Stimulated activated naive B cell treated with anti-CD40 and anti-IgM and Interleukin-4, amounts not matched to agents 10 μg/mL and 1 μg/mL and 100 μg/mL, for 72 hours (primary cell): ENCODE data around the gene KCNMA1.

Experiments used
- ATAC-seq, 2 donors: fragments of 150-1000 bp; cut with Tn5 transposase; replicated peaks; 2 replicates each; pipeline ENCODE4 v1.10.0; 2021; ENCODE audit warnings: moderate library complexity in 1 of 2
- DNase-seq: peaks from one replicate; pipeline ENCODE4 v3.0.0; 2021
- H3K27ac Mint-ChIP-seq: one replicate; pipeline ENCODE4 v1.8.0; 2022; ENCODE audit warnings: mild to moderate bottlenecking, mixed read lengths
- H3K27me3 Mint-ChIP-seq, 2 donors: one replicate each; pipeline ENCODE4 v1.8.0; 2022; ENCODE audit warnings: mixed read lengths in 2 of 2
- H3K36me3 Mint-ChIP-seq, 2 donors: one replicate each; pipeline ENCODE4 v1.8.0; 2022; ENCODE audit warnings: mixed read lengths in 2 of 2, mild to moderate bottlenecking in 1 of 2
- H3K4me1 Mint-ChIP-seq, 2 donors: one replicate each; pipeline ENCODE4 v1.8.0; 2022; ENCODE audit warnings: mixed read lengths in 2 of 2, mild to moderate bottlenecking in 1 of 2
- H3K4me3 Mint-ChIP-seq, 2 donors: one replicate each; pipeline ENCODE4 v1.8.0; 2022; ENCODE audit warnings: mild to moderate bottlenecking in 2 of 2, mixed read lengths in 2 of 2, moderate library complexity in 1 of 2
- H3K9me3 Mint-ChIP-seq, 2 donors: one replicate each; pipeline ENCODE4 v1.8.0; 2022; ENCODE audit warnings: mixed read lengths in 2 of 2, mild to moderate bottlenecking in 1 of 2

Gene KCNMA1

DNA sequence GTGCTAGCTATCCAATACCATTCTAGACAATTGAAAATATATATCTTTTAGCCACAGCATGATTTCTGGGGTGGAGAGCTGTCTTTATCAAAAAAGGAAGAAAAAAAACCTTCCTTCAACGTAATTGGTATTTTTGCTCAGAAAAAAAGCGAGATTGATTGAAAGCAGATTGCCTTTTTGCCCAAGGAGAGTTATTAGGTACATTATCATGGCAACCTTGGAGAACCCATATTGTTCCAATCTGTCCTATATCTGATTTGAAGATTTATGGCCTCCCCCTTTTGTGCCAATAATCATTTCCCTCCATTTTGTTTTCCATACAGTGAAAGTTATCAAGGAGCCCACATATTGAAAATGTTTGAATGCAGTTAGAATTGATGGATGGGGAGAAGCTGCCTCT is 544.5 kb downstream of the KCNMA1 start:
- Mint-ChIP-seq H3K4me3 (no peak overlapping the region), H3K36me3 (no peaks in the 10 kb centered on the region), H3K9me3 (no peaks in the 10 kb centered on the region), H3K27me3 (peaks cover 0 to 11% of the 10 kb centered on the region in 2 donors), H3K4me1 (no peaks in the 10 kb centered on the region), H3K27ac (no peak overlapping the region)
- ATAC-seq (no peak), DNase-seq (no peak)

DNA sequence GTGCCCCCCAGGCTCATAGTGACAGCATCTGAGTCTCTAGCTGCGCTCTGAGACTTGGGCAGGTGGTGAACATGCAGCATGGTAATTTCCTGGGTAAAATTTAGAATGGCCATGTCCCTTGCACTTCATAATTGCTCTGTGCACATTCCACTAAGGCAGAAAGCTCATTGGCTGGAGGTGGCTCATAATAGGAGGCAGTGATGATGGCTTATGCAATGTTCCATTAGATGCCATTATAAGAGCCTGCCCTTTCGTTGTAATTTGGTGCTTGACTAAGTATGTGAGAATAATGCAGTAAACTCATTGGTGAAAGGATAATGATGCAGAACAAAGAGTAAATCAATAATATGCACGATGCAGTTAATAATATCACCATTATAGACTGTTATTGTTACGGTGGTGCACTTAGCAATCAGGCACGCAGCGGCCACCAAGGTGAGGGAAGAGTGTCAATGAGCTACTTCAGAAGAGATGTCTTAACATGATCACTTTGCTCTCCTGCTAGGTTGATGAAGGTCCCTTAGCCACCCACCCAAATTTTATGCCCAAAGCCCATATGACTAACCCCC is 545.9 kb downstream of the KCNMA1 start:
- no peak overlapping the region for H3K4me3 Mint-ChIP-seq
- no peak for DNase-seq
- H3K4me1 Mint-ChIP-seq = no peaks in the 10 kb centered on the region
- H3K27me3 Mint-ChIP-seq = peaks cover 0 to 5% of the 10 kb centered on the region in 2 donors
- H3K27ac Mint-ChIP-seq = no peak overlapping the region
- no peaks in the 10 kb centered on the region for H3K9me3 Mint-ChIP-seq
- no peaks in the 10 kb centered on the region for H3K36me3 Mint-ChIP-seq
- no peak for ATAC-seq

DNA sequence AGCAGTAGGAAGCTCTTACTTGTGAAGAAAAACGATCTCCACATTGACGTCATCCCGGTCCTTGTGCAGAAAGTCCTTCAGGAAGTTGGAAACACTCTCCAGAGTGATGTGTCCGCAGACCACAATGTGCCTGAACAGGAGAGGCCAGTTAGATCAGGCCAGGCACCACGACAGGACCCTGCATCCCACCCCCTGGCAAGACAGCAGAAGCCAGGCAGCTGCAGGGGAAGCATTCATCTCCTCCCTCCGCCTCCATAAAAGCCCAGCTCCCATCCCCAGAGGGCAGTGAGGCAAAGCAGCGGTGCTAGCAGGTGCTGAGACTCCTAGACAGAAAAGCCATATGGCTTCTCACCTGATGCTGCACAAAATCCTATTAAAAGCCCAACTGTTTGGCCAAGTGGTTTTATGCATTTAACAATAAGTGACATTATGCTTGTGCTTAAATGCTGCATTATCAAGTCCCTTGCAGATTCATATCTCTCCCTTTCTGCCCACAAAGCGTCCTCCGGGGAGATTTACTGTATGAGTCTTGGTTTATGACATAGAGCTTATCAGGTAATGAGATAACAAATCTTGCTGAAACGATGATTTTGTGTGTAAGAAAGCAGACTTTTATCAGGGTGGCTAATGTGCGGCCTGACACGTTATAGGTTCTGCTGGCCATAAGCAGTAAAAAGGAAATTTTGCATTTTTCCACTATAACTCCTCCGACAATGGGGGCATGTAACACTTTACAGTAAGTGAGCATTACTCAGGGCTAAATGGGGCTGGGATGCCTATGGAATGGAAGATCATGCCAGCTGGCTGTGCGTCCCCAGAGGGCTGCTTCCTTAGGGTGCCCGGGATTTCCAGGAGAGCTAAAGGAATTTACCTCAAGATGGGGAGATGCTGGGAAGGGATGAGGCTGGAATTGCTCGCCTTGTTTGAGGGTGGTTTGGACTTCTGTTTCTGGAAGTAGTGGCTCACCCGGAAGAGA is 546.9 kb downstream of the KCNMA1 start:
- no peak overlapping the region for H3K27ac Mint-ChIP-seq
- H3K36me3 Mint-ChIP-seq = no peaks in the 10 kb centered on the region
- no peaks in the 10 kb centered on the region for H3K4me1 Mint-ChIP-seq
- H3K4me3 Mint-ChIP-seq = no peak overlapping the region
- peaks cover 0 to 5% of the 10 kb centered on the region in 2 donors for H3K27me3 Mint-ChIP-seq
- DNase-seq (no peak), ATAC-seq (no peak)
- no peaks in the 10 kb centered on the region for H3K9me3 Mint-ChIP-seq

DNA sequence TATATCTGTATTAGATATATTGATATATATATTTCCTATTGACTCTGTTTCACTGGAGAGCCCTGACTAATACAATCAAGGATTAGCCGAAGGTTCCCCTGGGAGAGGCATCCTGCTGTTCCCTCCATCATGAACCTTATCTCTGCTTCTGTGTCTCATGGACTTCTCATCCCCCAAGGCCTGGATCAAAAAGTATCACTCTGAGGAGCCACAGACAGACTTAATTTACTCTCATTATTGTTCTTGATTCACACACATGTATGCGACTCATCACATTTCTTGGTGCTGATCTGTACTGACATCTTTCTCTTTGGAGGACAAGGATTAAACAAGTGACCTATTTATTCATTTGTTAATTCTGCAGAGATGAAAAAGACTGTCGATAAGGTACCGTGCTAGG is 550.2 kb downstream of the KCNMA1 start:
- no peaks in the 10 kb centered on the region for H3K9me3 Mint-ChIP-seq
- DNase-seq = no peak
- H3K36me3 Mint-ChIP-seq = no peaks in the 10 kb centered on the region
- no peaks in the 10 kb centered on the region for H3K27me3 Mint-ChIP-seq
- H3K4me3 Mint-ChIP-seq = no peak overlapping the region
- no peak for ATAC-seq
- no peaks in the 10 kb centered on the region for H3K4me1 Mint-ChIP-seq
- no peak overlapping the region for H3K27ac Mint-ChIP-seq

DNA sequence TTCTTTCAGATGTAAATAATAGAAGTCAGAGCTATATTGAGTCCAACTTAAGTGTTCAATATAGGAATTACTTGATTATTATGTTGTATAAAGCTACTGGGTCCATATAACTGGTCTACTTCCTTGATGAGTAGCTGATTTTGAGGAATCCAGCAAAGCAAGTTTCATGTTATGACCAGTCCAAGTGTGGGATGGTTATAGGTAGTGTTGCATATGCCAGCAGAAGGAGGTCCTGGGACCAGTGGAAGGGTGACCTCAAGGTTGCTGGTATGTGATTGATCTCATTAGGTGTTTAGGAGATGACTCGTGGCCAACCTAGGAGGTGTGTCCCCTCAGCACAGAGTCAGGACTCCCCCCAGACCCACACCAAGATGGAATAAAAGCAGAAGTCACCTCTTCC is 551.5 kb downstream of the KCNMA1 start:
- H3K36me3 Mint-ChIP-seq = no peaks in the 10 kb centered on the region
- no peaks in the 10 kb centered on the region for H3K27me3 Mint-ChIP-seq
- ATAC-seq (no peak), DNase-seq (no peak)
- no peak overlapping the region for H3K27ac Mint-ChIP-seq
- no peak overlapping the region for H3K4me3 Mint-ChIP-seq
- no peaks in the 10 kb centered on the region for H3K4me1 Mint-ChIP-seq
- H3K9me3 Mint-ChIP-seq = no peaks in the 10 kb centered on the region

DNA sequence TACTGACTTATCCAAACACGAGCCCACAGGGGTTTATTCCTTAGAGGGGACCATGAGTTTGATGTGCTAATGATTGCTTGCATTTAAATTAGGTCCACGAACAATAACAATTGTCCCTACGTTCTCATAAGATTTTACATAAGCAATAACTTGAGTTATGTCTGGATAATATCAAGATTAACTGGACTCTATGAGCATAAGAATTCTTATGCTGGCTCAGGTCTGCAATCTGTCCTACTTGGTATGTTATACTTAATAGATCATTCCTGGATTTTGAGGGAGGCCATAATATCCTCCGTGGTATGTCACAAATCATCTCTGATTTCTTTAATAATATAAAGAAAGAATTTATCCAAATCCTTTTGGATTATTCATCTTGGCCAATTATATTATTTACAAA is 552.3 kb downstream of the KCNMA1 start:
- H3K27me3 Mint-ChIP-seq = no peaks in the 10 kb centered on the region
- no peak overlapping the region for H3K27ac Mint-ChIP-seq

DNA sequence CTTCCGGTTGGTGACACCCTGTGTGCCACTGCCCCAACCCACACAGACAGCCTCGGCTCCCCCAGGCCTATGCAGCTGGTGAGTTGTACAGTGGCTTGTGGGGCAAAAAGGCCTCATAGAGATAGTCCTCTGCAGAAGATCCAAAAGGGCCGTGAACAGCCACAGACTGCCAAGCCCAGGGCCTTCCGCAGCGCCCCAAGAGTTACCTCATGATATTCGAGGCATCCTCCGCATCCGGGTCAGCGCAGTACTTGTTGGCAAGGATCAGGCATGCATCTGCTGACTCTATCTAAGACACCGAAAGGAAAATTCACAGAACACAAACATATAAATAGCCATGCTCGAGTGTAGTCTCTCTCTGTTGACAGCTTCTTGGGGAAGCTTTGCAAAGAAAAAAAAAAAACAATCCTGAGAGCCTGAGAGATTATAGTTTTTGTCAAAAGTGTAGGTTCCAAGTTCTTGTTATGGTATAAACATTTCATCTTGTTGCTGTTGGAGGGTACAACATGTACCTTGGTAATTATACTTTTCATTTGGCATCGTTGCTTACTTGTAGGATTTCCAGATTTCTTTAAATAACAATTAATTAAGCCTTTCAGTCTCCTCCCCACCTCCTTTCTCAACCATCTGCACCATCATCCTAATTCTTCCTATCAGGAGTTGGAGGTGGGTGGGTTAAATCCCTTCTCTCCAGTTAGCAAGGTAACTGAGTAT is 553.0 kb downstream of the KCNMA1 start:
- no peaks in the 10 kb centered on the region for H3K9me3 Mint-ChIP-seq
- H3K4me1 Mint-ChIP-seq = no peaks in the 10 kb centered on the region
- no peaks in the 10 kb centered on the region for H3K27me3 Mint-ChIP-seq
- ATAC-seq (no peak), DNase-seq (no peak)
- H3K36me3 Mint-ChIP-seq = no peaks in the 10 kb centered on the region
- no peak overlapping the region for H3K27ac Mint-ChIP-seq
- no peak overlapping the region for H3K4me3 Mint-ChIP-seq

More for the DNA sequence above, 552.3 kb downstream of the KCNMA1 start:
- H3K9me3 Mint-ChIP-seq = no peaks in the 10 kb centered on the region
- no peaks in the 10 kb centered on the region for H3K4me1 Mint-ChIP-seq
- H3K4me3 Mint-ChIP-seq = no peak overlapping the region
- ATAC-seq (no peak), DNase-seq (no peak)
- H3K36me3 Mint-ChIP-seq = no peaks in the 10 kb centered on the region

DNA sequence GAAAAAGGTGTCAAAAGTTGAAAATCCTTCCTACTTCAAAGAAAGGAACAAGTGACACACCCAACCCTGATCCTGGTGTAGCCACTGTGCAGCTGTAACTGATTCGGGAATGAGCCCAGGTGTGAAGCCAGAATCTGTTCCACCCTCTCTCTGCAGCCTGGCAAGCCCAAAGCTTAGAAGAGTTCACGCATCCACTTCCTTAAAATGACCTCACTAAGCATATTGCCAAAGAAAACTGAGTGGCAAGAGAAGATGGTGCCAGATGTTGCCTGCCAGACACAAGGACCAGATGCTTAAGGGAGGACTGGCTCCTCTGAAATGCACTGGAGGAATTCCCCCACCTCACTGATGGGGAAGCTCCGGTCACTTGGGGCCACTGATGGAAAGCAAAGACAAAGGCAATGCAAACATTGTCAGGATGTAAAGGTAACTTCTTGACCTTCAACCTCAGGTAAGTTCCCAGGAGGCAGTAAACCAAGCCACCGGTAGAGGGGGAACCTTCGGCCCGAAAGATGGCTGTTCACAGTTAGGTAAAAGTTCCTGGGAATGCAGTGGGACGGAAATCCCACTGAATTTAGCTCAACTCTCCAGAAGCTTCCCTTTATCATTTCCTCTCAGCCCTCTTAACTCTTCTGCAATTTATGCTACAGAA is 554.9 kb downstream of the KCNMA1 start:
- Mint-ChIP-seq H3K27me3 (no peaks in the 10 kb centered on the region), H3K4me1 (no peaks in the 10 kb centered on the region), H3K4me3 (no peak overlapping the region), H3K9me3 (no peaks in the 10 kb centered on the region), H3K36me3 (no peaks in the 10 kb centered on the region), H3K27ac (no peak overlapping the region)
- no peak for DNase-seq
- ATAC-seq = no peak

DNA sequence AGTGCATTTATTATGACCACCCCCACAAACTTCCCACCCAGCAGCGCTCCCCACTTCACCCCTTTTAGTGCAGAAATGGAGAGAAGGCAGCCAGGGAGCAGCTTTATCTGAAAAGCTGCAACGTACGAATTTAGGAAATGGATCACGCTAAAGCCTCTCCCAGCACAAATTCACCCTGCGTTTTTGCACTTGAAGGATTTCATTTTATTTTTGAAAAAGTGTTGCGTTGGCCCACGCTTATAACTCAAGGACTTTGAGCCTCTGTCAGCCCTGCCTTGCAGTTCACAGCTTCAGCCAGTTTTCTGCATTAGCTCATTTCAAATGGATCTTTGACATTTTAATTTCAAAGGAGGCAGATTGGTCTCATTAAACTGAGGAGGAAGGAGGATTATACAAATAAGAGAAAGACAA is 556.1 kb downstream of the KCNMA1 start:
- Mint-ChIP-seq H3K9me3 (no peaks in the 10 kb centered on the region), H3K36me3 (no peaks in the 10 kb centered on the region), H3K4me1 (no peaks in the 10 kb centered on the region), H3K4me3 (no peak overlapping the region), H3K27ac (no peak overlapping the region), H3K27me3 (no peaks in the 10 kb centered on the region)
- DNase-seq (no peak), ATAC-seq (no peak)

DNA sequence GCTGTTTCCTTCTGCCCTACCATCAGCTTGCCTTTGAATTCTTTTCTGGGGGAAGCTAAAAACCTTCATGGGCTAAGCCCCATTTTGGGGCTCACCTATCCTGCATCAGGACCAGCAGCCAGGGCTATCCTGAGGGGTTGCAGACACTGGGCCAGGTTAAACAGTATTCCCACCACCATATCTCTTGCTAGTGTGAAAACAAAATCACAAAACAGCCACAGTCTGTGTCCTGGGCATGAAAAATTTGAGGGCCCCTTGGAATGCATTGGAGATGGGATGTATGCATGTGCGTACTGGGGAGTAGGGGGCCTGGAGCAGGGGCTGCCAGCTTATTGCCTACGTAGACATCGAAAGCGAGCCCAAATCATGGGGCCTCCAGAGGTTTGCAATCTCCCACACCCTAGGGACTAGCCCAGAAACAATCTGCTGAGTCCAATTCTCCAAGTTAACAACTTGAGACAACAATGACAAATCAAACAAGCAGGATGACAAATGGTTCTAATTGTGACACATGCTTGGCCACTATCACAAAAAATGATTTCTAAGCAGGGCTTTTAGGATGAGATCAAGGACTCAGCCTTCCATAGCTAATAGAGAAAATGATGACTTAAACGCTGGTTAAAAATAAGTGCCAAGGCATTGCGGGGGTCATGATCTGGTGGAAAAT is 557.1 kb downstream of the KCNMA1 start:
- Mint-ChIP-seq H3K9me3 (no peaks in the 10 kb centered on the region), H3K4me1 (no peaks in the 10 kb centered on the region), H3K36me3 (no peaks in the 10 kb centered on the region), H3K4me3 (no peak overlapping the region), H3K27ac (no peak overlapping the region), H3K27me3 (no peaks in the 10 kb centered on the region)
- ATAC-seq (no peak), DNase-seq (no peak)

DNA sequence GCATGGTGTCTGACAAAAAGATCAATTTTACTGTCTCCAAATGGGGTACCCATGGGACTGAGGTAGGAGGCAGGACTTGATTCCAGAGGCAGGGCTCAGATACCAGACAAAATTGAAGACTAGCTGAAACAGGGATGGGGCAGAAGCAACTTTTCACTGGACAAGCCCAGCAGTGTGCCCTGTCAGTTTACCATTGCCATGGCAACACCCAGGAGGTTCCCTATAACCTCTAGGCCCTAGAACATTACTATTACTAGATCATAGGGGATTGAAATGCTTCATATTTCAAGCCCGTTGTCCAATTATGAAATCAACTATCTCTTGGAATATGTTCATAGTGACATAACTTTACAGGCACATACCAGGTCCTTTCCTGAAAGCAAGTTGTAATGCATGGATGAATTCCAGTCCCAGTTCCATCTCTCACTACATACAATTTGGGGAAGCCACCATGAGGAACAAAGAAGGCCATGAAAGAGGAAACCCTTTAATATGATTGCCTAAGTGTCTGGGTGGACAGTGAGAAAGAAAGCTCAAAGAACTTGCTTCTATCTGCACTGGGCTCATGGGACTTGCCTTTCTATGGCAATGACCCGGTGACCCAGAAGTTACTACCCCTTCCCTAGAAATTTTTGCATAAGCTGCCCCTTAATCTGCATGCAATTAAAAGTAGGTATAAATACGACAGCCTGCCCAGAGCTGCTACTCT is 557.9 kb downstream of the KCNMA1 start:
- no peaks in the 10 kb centered on the region for H3K4me1 Mint-ChIP-seq
- no peak overlapping the region for H3K4me3 Mint-ChIP-seq
- H3K27ac Mint-ChIP-seq = no peak overlapping the region
- no peaks in the 10 kb centered on the region for H3K27me3 Mint-ChIP-seq
- H3K9me3 Mint-ChIP-seq = no peaks in the 10 kb centered on the region
- ATAC-seq = no peak
- no peak for DNase-seq
- no peaks in the 10 kb centered on the region for H3K36me3 Mint-ChIP-seq

DNA sequence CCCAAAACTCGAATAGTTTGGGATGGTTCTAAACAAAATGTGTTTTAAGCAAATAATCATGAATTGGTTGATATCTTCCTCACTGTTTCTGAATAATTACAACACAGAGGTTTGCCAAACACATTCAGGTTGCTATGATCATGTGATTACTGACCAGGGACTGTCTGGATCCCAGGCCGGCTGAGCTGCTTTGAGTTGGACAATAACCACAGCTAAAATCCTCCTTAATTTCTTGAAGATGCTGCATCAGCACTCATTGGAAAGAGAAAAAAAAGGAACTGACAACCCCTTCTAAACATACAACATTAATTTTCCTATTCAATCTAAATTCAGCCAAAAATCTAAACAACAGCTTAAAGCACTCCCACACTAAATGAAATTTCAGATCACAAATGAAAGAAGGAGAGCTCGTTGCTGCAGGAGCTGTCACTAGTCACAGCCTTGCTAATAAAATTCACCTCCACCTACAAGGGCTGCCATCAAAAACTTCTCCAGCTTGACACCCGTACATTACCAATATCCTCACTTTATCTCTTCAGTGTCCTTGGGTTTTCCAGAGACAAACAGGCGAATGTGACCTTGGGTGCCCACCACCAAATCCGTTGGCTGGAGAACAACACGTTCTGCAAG is 560.2 kb downstream of the KCNMA1 start:
- Mint-ChIP-seq H3K4me3 (no peak overlapping the region), H3K36me3 (no peaks in the 10 kb centered on the region), H3K27me3 (no peaks in the 10 kb centered on the region), H3K9me3 (no peaks in the 10 kb centered on the region), H3K4me1 (no peaks in the 10 kb centered on the region), H3K27ac (no peak overlapping the region)
- ATAC-seq (no peak), DNase-seq (no peak)

DNA sequence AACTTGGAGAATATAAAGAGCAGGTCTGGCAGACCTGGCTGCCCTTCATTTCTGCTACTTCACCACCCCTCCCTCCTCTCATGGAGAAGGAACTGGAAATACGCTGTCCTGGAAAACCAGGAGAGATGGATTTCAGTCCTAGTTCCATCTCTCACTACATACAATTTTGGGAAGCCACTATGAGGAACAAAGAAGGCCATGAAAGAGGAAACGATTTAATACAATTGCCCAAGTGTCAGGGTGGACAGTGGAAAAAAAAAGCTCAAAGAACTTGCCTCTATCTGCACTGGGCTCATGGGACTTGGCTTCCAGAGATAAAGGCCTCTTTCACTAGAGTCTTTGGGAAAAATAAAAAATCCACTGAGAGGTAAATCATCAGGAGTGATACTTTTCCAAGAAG is 561.7 kb downstream of the KCNMA1 start:
- Mint-ChIP-seq H3K27ac (no peak overlapping the region), H3K36me3 (no peaks in the 10 kb centered on the region), H3K4me1 (no peaks in the 10 kb centered on the region), H3K4me3 (no peak overlapping the region), H3K9me3 (no peaks in the 10 kb centered on the region), H3K27me3 (no peaks in the 10 kb centered on the region)
- no peak for ATAC-seq
- DNase-seq = no peak
